Mesodermal cell (in vitro differentiated cells): ENCODE results near the gene TNF.
"Not testable (repeated sequence)": the region's sequence is repeated elsewhere in the genome, so short reads cannot be mapped to it uniquely, and the experiment has no call there.

Experiments
- H3K27ac ChIP-seq: 2 replicates; pipeline ENCODE4 v1.7.0; 2013; ENCODE audit warnings: mild to moderate bottlenecking, low read depth, low read length, moderate library complexity; ENCODE audit not compliant: severe bottlenecking
- H3K36me3 ChIP-seq: 2 replicates; pipeline ENCODE4 v1.7.1; 2013; ENCODE audit warnings: mild to moderate bottlenecking, low read length, moderate library complexity; ENCODE audit not compliant: control insufficient read depth, insufficient read depth
- H3K4me1 ChIP-seq: one replicate; pipeline ENCODE4 v1.7.1; 2013; ENCODE audit warnings: mild to moderate bottlenecking, low read length; ENCODE audit not compliant: insufficient read depth, control insufficient read depth, poor library complexity, severe bottlenecking
- H3K4me3 ChIP-seq: 2 replicates; pipeline ENCODE4 v1.7.0; 2013; ENCODE audit warnings: low read length, control low read depth, mild to moderate bottlenecking; ENCODE audit not compliant: insufficient read depth, poor library complexity, severe bottlenecking; ENCODE audit errors: extremely low read depth
- H3K9me3 ChIP-seq: 2 replicates; pipeline ENCODE4 v1.7.1; 2013; ENCODE audit warnings: mild to moderate bottlenecking, low read length, moderate library complexity; ENCODE audit not compliant: control insufficient read depth
- WGBS, 2 experiments: methylation state at CpG; one replicate each; pipeline ENCODE4 v1.1.5; 2013; ENCODE audit warnings: missing lambda C conversion rate in 2 of 2; ENCODE audit not compliant: insufficient coverage in 2 of 2; 5-methylcytosine and 5-hydroxymethylcytosine counted together

Gene TNF

GRCh38 chr6:31581434-31582229 is 6.3 kb downstream of the TNF start:
- H3K9me3 ChIP-seq = no peaks in the 10 kb centered on the region
- peak overlapping the region; percentile 70 for H3K4me3 ChIP-seq
- 27 to 38% methylated on average over 13 to 19 of the region's 21 CpGs for WGBS, 2 experiments
- H3K27ac ChIP-seq = no peak overlapping the region
- peaks cover 15% of the 10 kb centered on the region for H3K4me1 ChIP-seq
- no peaks in the 10 kb centered on the region for H3K36me3 ChIP-seq

DNA sequence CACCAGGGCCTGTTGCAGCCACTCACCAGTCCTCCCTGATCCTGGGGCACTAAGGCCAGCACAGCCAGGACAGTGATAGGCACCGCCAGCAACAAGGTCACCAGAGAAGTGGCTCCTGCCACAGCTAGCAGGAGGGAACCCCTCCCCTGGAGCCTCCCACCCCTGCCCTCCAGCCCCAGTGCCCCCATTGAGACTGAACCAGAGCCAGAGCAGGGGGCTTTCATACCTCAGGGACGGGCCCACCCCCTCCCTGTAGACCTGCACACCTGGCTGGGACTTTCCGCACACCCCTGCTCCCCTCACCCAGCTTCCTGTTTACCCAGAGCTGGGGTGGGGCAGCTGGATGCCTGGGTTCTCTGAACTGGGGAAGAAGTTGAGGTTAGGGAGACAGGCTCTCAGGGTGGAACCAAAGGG is 6.9 kb downstream of the TNF start, which contains the start of gene LTB:
LTB (minus strand) TSS at position 195 of the 414 bp plus-strand sequence; CDS start at position 188, 7 bp downstream.
- H3K9me3 ChIP-seq = no peaks in the 10 kb centered on the region
- no peaks in the 10 kb centered on the region for H3K36me3 ChIP-seq
- WGBS, 2 experiments = 69 to 100% methylated on average over 1 to 2 of the region's 3 CpGs
- peaks cover 15% of the 10 kb centered on the region for H3K4me1 ChIP-seq
- no peak within 1 kb of the TSS for H3K27ac ChIP-seq
- H3K4me3 ChIP-seq = peak within 1 kb of the TSS; percentile 70

DNA sequence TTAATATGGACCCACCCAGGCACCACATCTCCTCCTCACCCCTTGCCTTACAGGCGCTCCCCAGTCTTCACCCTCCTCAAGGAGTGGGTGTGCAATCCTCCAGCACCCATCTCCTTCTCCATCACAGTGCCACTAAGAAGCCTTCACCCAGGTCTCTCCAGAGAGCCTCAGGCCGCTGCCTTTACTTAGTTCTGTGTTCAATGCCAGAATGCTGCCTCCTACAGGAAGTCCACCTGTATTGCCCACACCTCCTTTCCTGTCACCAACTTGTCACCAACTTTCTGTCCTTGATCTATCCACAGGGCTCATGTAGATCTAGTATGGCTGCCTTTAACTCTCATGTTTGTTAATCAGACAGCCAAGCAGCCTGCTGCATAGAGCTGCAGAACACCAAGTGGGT is 10.1 kb downstream of the TNF start:
- Histone ChIP-seq H3K27ac (no peak overlapping the region), H3K4me3 (no peak overlapping the region), H3K4me1 (peaks cover 14% of the 10 kb centered on the region), H3K9me3 (no peaks in the 10 kb centered on the region), H3K36me3 (no peaks in the 10 kb centered on the region)
- 60 to 67% methylated on average over 2 of the region's 2 CpGs for WGBS, 2 experiments

DNA sequence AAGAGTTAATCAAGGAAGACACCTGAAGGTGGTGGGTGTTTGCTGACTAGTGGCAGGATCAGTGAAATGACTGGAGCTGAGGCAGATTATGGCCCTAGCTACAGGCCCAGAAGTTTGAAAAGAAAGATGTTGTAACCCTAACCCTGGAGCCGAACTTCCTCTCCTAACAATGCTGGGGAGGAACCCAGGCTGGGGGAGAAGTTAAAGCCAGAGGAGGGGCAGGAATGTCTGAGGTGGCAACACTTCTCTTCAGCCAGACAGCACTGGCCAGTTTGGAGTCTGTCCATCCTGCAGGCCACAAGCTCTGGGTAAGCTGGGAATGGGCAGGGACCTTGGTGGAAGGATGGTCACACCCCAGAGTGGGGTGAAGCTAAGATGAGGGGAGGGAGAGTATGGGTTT is 10.6 kb downstream of the TNF start, which contains the start of gene LST1:
LST1 (plus strand) TSS at position 270 of the 400 bp plus-strand sequence. CDS start 1,023 bp downstream, outside the sequence.
- H3K27ac ChIP-seq = no peak within 1 kb of the TSS
- H3K9me3 ChIP-seq = no peaks in the 10 kb centered on the region
- peaks cover 14% of the 10 kb centered on the region for H3K4me1 ChIP-seq
- H3K4me3 ChIP-seq = no peak within 1 kb of the TSS
- no peaks in the 10 kb centered on the region for H3K36me3 ChIP-seq
- WGBS, 2 experiments = 83% methylated on average over 1 of the region's 1 CpG; no CpG with 5 or more reads in 1 of the 2 experiments

- WGBS, 2 experiments = 72 to 82% methylated on average over 5 to 6 of the region's 9 CpGs
- Histone ChIP-seq H3K4me3 (no peak overlapping the region), H3K36me3 (no peaks in the 10 kb centered on the region), H3K4me1 (peaks cover 11% of the 10 kb centered on the region), H3K27ac (no peak overlapping the region), H3K9me3 (no peaks in the 10 kb centered on the region)
Observed at GRCh38 chr6:31586599-31587281, 11.4 kb downstream of the TNF start.

GRCh38 chr6:31587791-31588777 is 12.7 kb downstream of the TNF start:
- peaks cover 8% of the 10 kb centered on the region for H3K4me1 ChIP-seq
- no peak overlapping the region for H3K4me3 ChIP-seq

GRCh38 chr6:31588871-31589650 is 13.7 kb downstream of the TNF start:
- H3K4me3 ChIP-seq = no peak overlapping the region
- H3K36me3 ChIP-seq = no peaks in the 10 kb centered on the region
- no peak overlapping the region for H3K27ac ChIP-seq
- H3K4me1 ChIP-seq = peaks cover 8% of the 10 kb centered on the region
- WGBS, 2 experiments = 76 to 85% methylated on average over 8 of the region's 9 CpGs
- no peaks in the 10 kb centered on the region for H3K9me3 ChIP-seq

More at GRCh38 chr6:31587791-31588777, 12.7 kb downstream of the TNF start:
- WGBS, 2 experiments = 82 to 84% methylated on average over 11 of the region's 12 CpGs
- H3K9me3 ChIP-seq = no peaks in the 10 kb centered on the region
- no peak overlapping the region for H3K27ac ChIP-seq
- no peaks in the 10 kb centered on the region for H3K36me3 ChIP-seq

DNA sequence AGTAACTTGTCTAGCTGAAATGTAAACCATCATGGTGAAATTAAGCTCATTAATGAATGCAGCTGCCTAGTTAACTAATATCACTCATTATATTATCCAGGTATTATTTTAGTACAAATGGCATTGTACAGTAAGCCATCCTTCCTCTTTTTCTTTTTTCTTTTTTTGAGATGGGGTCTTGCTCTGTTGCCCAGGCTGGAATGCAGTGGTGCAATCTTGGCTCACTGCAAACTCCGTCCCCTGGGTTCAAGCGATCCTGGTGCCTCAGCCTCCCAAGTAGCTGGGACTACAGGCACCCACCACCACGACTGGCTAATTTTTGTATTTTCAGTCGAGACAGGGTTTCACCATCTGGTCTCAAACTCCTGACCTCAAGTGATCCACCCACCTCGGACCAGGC is 15.3 kb downstream of the TNF start:
- not testable (repeated sequence) for H3K27ac ChIP-seq, H3K4me3 ChIP-seq, H3K4me1 ChIP-seq, H3K9me3 ChIP-seq, H3K36me3 ChIP-seq
- WGBS, 2 experiments = 93 to 95% methylated on average over 5 of the region's 5 CpGs

- Histone ChIP-seq H3K27ac (no peak overlapping the region), H3K4me1 (peaks cover 4% of the 10 kb centered on the region), H3K4me3 (no peak overlapping the region), H3K36me3 (no peaks in the 10 kb centered on the region), H3K9me3 (no peaks in the 10 kb centered on the region)
- WGBS, 2 experiments = 97 to 98% methylated on average over 5 of the region's 7 CpGs
Observed at GRCh38 chr6:31592396-31592771, 17.0 kb downstream of the TNF start.
